Measurements from ENCODE around the gene LTO1.
A peak's percentile ranks its signal among the peaks of the same experiment; 100 is the strongest.

Gene LTO1

DNA sequence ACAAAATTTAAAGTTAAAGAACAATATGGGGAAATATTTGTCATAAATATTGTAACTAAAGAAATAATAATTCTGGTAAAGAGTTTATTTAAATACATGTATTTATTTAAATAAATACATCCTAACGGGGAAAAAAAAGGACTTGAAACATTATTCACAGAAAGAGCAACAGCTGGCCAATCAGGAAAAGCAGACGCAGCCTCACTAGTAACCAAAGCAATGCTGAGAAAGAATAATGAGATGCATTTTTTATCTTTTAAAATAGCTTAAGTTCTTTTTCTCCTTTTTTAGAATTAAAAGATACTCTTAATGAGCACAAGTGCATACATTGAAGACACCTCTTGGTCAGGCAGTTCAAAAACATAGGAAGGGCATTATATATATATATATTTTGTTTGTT, 2.6 kb upstream of the LTO1 start:
- DNase-seq (ENCODE audit: low spot score), result no peak

- DNase-seq (ENCODE audit: low spot score), result peak; percentile 82
These were observed 777 bp downstream of the LTO1 start for GRCh38 chr11:69674267-69674885.

DNA sequence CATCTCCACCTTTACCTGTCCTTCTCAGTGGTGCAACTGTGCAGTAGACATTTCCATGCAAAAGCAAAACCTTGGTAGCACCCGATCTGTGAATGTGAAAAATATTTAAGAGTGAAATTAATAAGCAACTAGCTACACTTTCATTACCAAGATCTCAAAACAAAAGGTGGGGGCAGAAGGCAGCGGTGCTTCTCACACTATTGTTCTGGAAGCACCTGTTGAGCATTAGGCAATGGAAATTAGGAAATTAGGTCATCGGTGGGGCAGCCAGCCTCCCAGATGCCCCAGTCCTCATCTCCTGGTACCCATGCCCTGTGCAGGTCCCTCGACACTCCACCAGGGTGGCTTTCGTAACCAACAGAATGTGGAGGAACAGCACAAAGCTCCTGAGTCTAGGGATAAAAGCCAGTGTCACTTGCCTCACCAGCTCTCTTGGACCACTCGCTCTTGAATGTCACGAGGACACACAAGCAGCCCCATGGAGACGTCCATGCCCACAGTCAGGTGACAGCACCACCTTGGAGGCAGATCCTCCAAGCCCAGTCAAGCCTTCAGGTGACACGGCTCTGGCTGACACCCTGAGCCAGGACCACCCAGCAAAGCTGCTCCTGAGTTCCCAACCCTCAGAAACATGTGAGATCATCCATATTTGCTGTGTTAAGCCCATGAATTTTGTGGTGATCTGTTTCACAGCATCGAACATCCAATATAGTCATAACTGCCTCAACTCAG, 3.3 kb downstream of the LTO1 start:
- no peak for DNase-seq (ENCODE audit: low spot score)

DNA sequence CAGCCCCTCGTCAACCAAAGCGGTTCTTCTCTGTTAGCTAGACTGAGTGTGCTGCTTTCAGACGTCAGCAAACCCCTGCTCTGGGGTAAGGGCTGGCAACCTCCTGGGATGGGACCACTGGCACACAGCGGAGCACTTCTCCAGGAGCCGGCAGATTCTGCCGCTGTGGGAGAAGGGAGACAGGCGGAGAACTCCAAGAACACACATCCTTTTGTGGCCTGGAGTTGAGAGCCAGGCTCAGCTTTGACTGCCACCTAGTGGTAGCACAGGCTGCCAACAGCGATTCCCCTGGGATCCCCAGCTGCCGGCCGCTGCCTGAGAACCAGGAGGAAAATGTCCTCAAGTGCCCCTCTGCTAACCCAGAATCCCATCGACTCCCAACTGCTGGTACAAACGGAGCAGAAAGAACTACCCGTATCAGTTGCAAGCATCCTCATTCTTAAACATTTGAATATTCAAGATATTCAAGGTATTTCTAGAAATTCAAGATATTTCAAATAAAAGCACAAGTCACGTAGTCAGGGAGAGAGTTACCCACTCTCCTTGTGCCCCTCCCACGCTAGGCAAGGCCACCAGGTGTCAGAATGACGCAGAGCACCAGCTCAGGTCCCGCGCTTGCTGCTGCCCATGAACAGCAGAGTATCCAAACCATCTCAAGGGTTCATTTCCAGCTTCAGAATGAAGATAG, 4.9 kb downstream of the LTO1 start:
- DNase-seq (ENCODE audit: low spot score), result peak; percentile 93

DNA sequence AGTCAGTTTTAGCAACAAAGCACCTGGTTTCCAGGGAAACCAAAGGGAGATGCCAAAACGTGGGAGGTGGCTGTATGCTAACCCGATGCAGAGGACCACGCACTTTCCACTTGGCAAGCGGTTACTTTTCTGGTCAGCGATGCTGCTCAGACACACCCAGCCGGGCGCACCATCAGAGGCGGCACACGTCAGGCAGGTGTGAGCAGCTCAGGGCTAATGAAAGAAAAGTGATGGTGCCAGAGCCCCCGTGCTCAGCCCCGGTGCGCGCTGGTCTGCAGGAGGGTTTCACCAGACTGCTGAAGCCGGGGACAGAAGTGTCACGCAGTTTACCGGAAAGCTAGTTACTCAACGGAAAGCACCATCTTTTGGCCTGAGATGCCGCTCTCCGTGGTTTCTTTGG, 5.7 kb downstream of the LTO1 start:
- DNase-seq (ENCODE audit: low spot score), result no peak

GRCh38 chr11:69667619-69668604, 7.2 kb downstream of the LTO1 start:
- DNase-seq (ENCODE audit: low spot score), result no peak

DNA sequence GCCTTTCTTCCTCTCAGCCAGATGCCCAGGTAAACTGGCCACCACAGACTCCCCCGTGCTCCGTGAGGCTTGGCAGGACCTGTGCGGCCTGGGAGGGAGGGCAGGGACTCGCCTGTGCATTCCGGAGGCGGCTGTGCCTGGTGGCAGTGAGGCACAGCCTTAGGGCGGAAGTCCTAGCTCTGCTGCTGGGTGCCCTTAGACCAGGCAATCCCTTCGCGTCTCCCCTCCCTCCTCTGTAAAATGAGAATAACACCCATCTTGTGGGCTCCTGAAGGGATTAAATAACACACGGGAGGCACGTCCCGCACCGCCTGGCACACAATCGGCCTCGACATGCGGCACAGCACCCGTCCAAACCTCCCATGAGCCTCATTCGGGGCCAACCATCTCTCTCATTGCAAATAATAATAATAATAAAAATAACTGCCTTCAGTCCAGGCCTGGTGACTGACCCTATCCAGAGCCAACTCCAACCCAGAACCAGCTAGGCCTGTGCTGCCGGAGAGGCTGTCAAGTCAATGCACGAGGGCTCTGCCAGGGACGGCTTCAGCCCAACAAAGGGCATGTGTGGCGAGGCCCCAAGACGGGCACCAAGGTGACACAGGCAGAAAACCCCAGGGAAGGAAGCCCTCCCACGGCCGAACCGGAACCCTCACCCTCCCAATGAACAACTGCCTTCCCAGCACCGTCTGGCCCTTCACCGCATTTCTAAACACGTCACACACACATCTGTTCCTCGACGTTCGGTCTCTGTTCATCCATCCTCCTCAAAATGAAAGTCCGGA, 8.2 kb downstream of the LTO1 start:
- DNase-seq (ENCODE audit: low spot score), result no peak

GRCh38 chr11:69666261-69666660, 8.9 kb downstream of the LTO1 start:
- no peak for DNase-seq (ENCODE audit: low spot score)

DNA sequence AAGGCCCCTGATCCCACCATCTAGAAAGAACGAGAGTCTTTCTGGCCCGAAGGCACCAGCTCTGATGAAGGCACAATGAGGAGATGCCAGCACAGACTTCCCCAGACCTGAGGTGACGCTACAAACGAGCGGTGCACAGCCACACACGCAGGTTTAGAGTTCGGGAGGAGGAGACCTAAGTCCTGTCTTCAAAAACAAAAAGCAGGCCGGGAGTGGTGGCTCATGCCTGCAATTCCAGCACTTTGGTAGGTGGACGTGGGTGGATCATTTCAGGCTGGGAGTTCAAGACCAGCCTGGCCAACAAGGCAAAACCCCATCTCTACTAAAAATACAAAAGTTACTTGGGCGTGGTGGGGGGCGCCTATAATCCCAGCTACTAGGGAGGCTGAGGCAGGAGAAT, 9.5 kb downstream of the LTO1 start:
- no peak for DNase-seq (ENCODE audit: low spot score)

DNA sequence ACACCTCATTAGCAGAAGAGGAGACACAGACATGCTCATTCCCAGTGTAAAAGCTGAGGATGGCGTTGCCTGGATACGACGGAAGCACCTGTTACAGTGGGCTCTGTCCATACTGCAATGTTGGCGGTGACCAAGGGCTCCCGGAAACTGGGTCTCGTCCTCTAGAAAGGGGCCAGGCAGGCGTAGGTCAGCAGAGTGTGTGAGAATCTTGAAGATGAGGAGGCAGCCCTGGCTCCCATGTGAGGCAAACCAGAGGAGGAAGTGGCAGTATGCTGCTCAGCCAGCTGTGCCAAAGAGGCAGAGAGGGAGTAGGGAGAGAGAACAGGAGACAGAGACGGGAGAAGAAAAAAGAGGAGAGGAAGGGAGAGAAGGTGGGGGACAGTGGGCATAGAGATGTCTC, 10.3 kb downstream of the LTO1 start:
- no peak for DNase-seq (ENCODE audit: low spot score)

GRCh38 chr11:69664103-69664775, 10.9 kb downstream of the LTO1 start:
- no peak for DNase-seq (ENCODE audit: low spot score)

DNA sequence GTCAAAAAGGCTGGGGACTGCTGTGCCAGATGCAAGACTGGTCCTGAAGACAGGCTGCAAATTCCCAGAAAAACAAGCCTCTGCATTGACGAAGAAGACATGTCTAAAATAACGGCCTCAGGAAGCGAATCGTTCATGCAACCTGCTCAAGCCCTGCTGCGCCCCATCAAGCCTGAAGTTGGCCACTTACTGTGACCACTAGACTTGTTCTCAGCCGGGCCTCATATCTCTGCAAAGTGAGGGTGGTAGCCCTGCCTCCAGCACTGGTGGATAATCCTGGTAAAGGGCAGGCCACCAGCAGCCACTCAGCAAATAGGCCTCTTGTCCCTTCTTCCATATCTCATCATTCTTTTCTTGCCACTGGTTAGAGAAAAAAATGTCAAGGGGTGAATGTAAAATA, 11.8 kb downstream of the LTO1 start:
- DNase-seq (ENCODE audit: low spot score), result no peak

DNA sequence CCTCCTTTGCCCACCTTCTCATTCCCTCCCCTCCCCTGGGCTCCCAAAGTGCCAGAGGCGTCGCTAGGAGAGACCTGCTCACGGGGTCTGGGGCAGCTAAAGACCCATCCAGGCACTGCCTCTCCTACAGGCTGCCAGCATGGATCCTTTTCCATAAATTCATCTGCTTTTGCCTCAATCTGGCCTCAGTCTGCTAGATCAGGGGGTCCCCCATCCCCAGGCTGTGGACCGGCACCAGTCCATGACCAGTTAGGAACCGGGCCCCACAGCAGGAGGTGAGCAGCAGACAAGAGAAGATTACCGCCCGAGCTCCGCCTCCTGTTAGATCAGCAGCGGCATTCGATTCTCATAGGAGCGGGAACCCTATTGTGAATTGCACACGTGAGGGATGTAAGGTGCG, 12.3 kb downstream of the LTO1 start:
- no peak for DNase-seq (ENCODE audit: low spot score)

- DNase-seq (ENCODE audit: low spot score), result no peak
These were observed 13.0 kb downstream of the LTO1 start for GRCh38 chr11:69662021-69662698.

GRCh38 chr11:69661413-69661715, 13.8 kb downstream of the LTO1 start:
- no peak for DNase-seq (ENCODE audit: low spot score)

- no peak for DNase-seq (ENCODE audit: low spot score)
These were observed 15.1 kb downstream of the LTO1 start for GRCh38 chr11:69660001-69660500.

DNA sequence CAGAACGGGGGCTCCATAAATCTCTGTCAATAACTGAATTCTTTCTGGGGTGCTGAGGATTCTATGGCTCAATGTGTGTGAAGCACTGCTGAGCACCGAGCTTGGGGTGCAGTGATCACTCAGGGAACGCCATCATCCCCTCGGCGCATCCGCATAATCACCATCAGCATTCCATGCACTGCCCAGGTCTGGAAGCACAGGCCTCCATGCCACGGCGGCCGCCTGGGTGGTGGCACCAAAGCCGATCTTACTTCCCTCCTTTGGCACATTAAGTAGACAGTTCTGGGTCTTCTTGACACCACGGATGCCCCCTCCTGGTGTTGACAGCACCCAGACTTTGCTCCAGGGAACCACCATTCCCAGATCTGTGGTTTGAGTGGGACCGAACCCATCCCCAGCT, 15.6 kb downstream of the LTO1 start:
- no peak for DNase-seq (ENCODE audit: low spot score)

- DNase-seq (ENCODE audit: low spot score), result no peak
These were observed 16.3 kb downstream of the LTO1 start for GRCh38 chr11:69658626-69659450.

- peak; percentile 50 for DNase-seq (ENCODE audit: low spot score)
These were observed 17.1 kb downstream of the LTO1 start for GRCh38 chr11:69657911-69658625.
